ENCODE results near the gene ALOX15B. TPM values are rescaled to one million over a fixed set of nuclear protein-coding genes. Genes with fewer than 3 reads are reported as not detected.

Gene ALOX15B
- total RNA-seq, 1 donor from 2014 or later = not detected

GRCh38 chr17:8046929-8047768 lies 8.3 kb downstream of the ALOX15B start:
- no peaks in the 10 kb centered on the region for H3K4me1 Mint-ChIP-seq (ENCODE audit: low read depth)
- no peak overlapping the region for H3K27ac Mint-ChIP-seq
- no peak for TF ChIP-seq CTCF (IDR thresholded peaks at IDR 0.05; ENCODE audit: unreplicated experiment)
- H3K4me3 Mint-ChIP-seq (ENCODE audit: low read depth) = no peak overlapping the region
- no peak for DNase-seq (ENCODE audit: low spot score, unreplicated experiment)
- no peaks in the 10 kb centered on the region for H3K9me3 Mint-ChIP-seq (ENCODE audit: low read depth)
- peaks cover 77% of the 10 kb centered on the region for H3K27me3 Mint-ChIP-seq
- no peaks in the 10 kb centered on the region for H3K36me3 Mint-ChIP-seq (ENCODE audit: insufficient read depth)

- H3K4me1 Mint-ChIP-seq (ENCODE audit: low read depth) = no peaks in the 10 kb centered on the region
- no peak for TF ChIP-seq CTCF (IDR thresholded peaks at IDR 0.05; ENCODE audit: unreplicated experiment)
- no peaks in the 10 kb centered on the region for H3K36me3 Mint-ChIP-seq (ENCODE audit: insufficient read depth)
- H3K27me3 Mint-ChIP-seq = peaks cover 71% of the 10 kb centered on the region
- H3K9me3 Mint-ChIP-seq (ENCODE audit: low read depth) = no peaks in the 10 kb centered on the region
- no peak for DNase-seq (ENCODE audit: low spot score, unreplicated experiment)
- no peak overlapping the region for H3K27ac Mint-ChIP-seq
- no peak overlapping the region for H3K4me3 Mint-ChIP-seq (ENCODE audit: low read depth)
Measured at GRCh38 chr17:8047769-8048110, 8.9 kb downstream of the ALOX15B start.

GRCh38 chr17:8048236-8048635 lies 9.4 kb downstream of the ALOX15B start:
- H3K4me3 Mint-ChIP-seq (ENCODE audit: low read depth) = no peak overlapping the region
- no peak for TF ChIP-seq CTCF (IDR thresholded peaks at IDR 0.05; ENCODE audit: unreplicated experiment)
- H3K9me3 Mint-ChIP-seq (ENCODE audit: low read depth) = no peaks in the 10 kb centered on the region
- H3K4me1 Mint-ChIP-seq (ENCODE audit: low read depth) = no peaks in the 10 kb centered on the region
- H3K27me3 Mint-ChIP-seq = peaks cover 66% of the 10 kb centered on the region
- no peak for DNase-seq (ENCODE audit: low spot score, unreplicated experiment)
- no peak overlapping the region for H3K27ac Mint-ChIP-seq
- no peaks in the 10 kb centered on the region for H3K36me3 Mint-ChIP-seq (ENCODE audit: insufficient read depth)

GRCh38 chr17:8048736-8049135 lies 9.9 kb downstream of the ALOX15B start:
- Mint-ChIP-seq H3K4me3 (ENCODE audit: low read depth) (no peak overlapping the region), H3K36me3 (ENCODE audit: insufficient read depth) (no peaks in the 10 kb centered on the region), H3K9me3 (ENCODE audit: low read depth) (no peaks in the 10 kb centered on the region), H3K27ac (no peak overlapping the region), H3K4me1 (ENCODE audit: low read depth) (no peaks in the 10 kb centered on the region), H3K27me3 (peaks cover 61% of the 10 kb centered on the region)
- DNase-seq (ENCODE audit: low spot score, unreplicated experiment) = no peak
- no peak for TF ChIP-seq CTCF (IDR thresholded peaks at IDR 0.05; ENCODE audit: unreplicated experiment)

GRCh38 chr17:8051831-8052230 lies 13.0 kb downstream of the ALOX15B start:
- H3K27me3 Mint-ChIP-seq = peaks cover 38% of the 10 kb centered on the region
- TF ChIP-seq CTCF (IDR thresholded peaks at IDR 0.05; ENCODE audit: unreplicated experiment) = no peak
- no peaks in the 10 kb centered on the region for H3K36me3 Mint-ChIP-seq (ENCODE audit: insufficient read depth)
- H3K4me1 Mint-ChIP-seq (ENCODE audit: low read depth) = peaks cover 15% of the 10 kb centered on the region
- no peak overlapping the region for H3K4me3 Mint-ChIP-seq (ENCODE audit: low read depth)
- H3K27ac Mint-ChIP-seq = no peak overlapping the region
- H3K9me3 Mint-ChIP-seq (ENCODE audit: low read depth) = no peaks in the 10 kb centered on the region
- no peak for DNase-seq (ENCODE audit: low spot score, unreplicated experiment)

All from progenitor cell of endocrine pancreas (in vitro differentiated cells).